Calu3 (cell line): ENCODE measurements around the gene RNF217. TPM values are rescaled to one million over a fixed set of nuclear protein-coding genes. Genes with fewer than 3 reads are reported as not detected.

Experiments used
- BruUV-seq: library from RNA; stranded (reverse); fragments of 400-500 nt; replicated peaks from 2 replicates; lab custom pipeline; 2021; lab: Mats Ljungman, UMichigan
- CTCF ChIA-PET: fragments of 300-600 bp; sonication (Branson Sonifier 250); formaldehyde crosslinking; loops from one replicate; lab custom pipeline; 2022; ENCODE audit warnings: antibody characterized with exemption; lab: Charles Lee
- DNase-seq: peaks from one replicate; pipeline ENCODE4 v3.0.0; 2022
- H3K27ac Mint-ChIP-seq: one replicate; pipeline ENCODE4 v1.8.0; 2022; ENCODE audit warnings: mixed read lengths; ENCODE audit not compliant: unreplicated experiment
- H3K27me3 Mint-ChIP-seq: one replicate; pipeline ENCODE4 v1.8.0; 2022; ENCODE audit warnings: mixed read lengths; ENCODE audit not compliant: unreplicated experiment
- H3K36me3 Mint-ChIP-seq: one replicate; pipeline ENCODE4 v1.8.0; 2022; ENCODE audit warnings: mild to moderate bottlenecking, moderate library complexity, mixed read lengths; ENCODE audit not compliant: insufficient read depth, unreplicated experiment
- H3K4me1 Mint-ChIP-seq: one replicate; pipeline ENCODE4 v1.8.0; 2022; ENCODE audit warnings: mild to moderate bottlenecking, low read depth, mixed read lengths; ENCODE audit not compliant: unreplicated experiment
- H3K4me3 Mint-ChIP-seq: one replicate; pipeline ENCODE4 v1.8.0; 2022; ENCODE audit warnings: mild to moderate bottlenecking, low read depth, moderate library complexity, mixed read lengths; ENCODE audit not compliant: unreplicated experiment
- H3K9me3 Mint-ChIP-seq: one replicate; pipeline ENCODE4 v1.8.0; 2022; ENCODE audit warnings: low read depth, mixed read lengths; ENCODE audit not compliant: unreplicated experiment
- intact Hi-C: fragments of 100-400 bp; cut with micrococcal nuclease; formaldehyde crosslinking; loops from one replicate; pipeline ENCODE4 v1.10.0; 2022; ENCODE audit not compliant: unreplicated experiment
- total RNA-seq: library from RNA; stranded (reverse); gene quantifications from 2 replicates; pipeline ENCODE4 v1.2.3, GENCODE V29; 2022
- TF ChIP-seq, protein P1 (sequence below): fragments of 200-600 bp; IDR thresholded peaks from one replicate; pipeline ENCODE4 v1.8.0; 2022; ENCODE audit warnings: antibody characterized with exemption; ENCODE audit not compliant: unreplicated experiment

Gene RNF217
- total RNA-seq, 1 experiment from 2014 or later: 15.4 TPM

DNA sequence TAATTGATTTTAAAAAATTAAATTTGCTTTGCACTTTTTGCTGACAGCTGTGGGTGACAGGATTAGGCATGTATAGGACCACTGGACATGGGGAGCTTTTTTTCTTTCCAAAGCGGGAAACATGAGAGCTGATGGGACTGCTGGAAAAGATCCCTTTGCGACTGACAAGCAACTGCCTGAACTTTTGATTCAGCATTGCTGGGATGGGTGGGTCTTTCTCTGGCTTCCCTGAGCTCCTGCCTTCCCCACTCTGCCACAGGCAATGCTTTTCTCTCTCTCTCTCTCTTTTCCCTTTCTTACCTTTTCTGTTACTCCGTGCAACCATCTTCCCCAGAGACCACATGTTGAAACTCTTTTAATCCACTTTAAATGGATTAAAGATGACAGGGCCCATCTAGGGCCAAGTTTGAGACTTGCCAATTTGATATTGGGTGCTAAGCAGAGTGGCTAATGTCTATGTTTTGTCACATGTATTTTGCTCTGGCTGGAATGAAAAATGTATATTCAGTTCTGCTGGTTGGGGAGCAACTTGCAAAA lies 157.9 kb downstream of the RNF217 start:
- Mint-ChIP-seq H3K9me3 (no peaks in the 10 kb centered on the region), H3K4me1 (no peaks in the 10 kb centered on the region), H3K36me3 (no peaks in the 10 kb centered on the region), H3K27me3 (no peaks in the 10 kb centered on the region), H3K27ac (no peak overlapping the region), H3K4me3 (no peak overlapping the region)
- intact Hi-C loops: no loop called here
- no peak for DNase-seq
- TF ChIP-seq, protein P1, sequence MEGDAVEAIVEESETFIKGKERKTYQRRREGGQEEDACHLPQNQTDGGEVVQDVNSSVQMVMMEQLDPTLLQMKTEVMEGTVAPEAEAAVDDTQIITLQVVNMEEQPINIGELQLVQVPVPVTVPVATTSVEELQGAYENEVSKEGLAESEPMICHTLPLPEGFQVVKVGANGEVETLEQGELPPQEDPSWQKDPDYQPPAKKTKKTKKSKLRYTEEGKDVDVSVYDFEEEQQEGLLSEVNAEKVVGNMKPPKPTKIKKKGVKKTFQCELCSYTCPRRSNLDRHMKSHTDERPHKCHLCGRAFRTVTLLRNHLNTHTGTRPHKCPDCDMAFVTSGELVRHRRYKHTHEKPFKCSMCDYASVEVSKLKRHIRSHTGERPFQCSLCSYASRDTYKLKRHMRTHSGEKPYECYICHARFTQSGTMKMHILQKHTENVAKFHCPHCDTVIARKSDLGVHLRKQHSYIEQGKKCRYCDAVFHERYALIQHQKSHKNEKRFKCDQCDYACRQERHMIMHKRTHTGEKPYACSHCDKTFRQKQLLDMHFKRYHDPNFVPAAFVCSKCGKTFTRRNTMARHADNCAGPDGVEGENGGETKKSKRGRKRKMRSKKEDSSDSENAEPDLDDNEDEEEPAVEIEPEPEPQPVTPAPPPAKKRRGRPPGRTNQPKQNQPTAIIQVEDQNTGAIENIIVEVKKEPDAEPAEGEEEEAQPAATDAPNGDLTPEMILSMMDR: no peak
- BruUV-seq: no TSS peak
- CTCF ChIA-PET: no interaction called here

DNA sequence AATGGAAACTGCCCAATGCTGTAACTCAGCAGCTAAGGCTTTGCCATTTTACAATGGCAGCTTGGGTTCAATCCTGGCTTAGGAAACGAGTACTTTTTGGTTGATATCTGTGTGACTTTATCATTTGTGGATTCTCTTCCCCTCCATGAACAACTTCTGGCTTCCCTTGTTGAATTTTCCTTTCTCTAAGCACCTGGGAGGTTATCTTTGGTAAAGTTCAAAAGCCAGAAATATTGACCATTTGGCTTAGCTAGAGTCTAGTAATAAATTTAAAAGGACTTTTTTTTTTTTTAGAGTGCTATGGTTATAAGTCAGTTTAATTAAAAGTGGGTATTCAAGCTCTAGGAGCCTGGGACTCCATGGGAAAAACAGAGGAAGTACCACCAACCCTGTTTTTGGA lies 159.7 kb downstream of the RNF217 start:
- Mint-ChIP-seq H3K9me3 (no peaks in the 10 kb centered on the region), H3K27ac (no peak overlapping the region), H3K27me3 (no peaks in the 10 kb centered on the region), H3K4me1 (no peaks in the 10 kb centered on the region), H3K4me3 (no peak overlapping the region), H3K36me3 (no peaks in the 10 kb centered on the region)
- TF ChIP-seq, protein P1: no peak
- intact Hi-C loops: no loop called here
- BruUV-seq: no TSS peak
- CTCF ChIA-PET: no interaction called here
- no peak for DNase-seq

DNA sequence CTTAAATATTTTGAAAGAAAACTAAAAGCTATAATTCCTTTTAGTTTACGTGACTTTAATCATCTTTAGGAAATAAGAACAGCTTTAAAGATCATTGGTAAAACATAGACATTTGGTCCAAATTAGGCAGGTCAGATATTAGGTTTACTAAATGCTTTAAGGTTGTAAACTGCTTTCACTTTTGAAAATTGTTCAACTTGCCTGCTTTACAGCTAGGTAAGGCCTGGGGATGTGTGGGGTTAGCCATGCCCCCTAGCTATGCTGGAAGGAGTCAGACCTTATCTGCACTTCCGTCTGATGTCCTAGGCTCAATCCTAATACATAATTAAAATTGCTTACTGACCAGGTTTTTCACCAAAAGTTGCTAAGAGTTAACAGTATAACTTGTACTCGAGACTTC lies 160.8 kb downstream of the RNF217 start:
- no peaks in the 10 kb centered on the region for H3K27me3 Mint-ChIP-seq
- CTCF ChIA-PET: interaction anchor here (0.6 kb wide), 1 partner anchor 79 kb away, joined by 4 read pairs; no protein-coding TSS in a partner anchor
- no peaks in the 10 kb centered on the region for H3K36me3 Mint-ChIP-seq
- H3K27ac Mint-ChIP-seq: no peak overlapping the region
- H3K4me3 Mint-ChIP-seq: no peak overlapping the region
- BruUV-seq: no TSS peak
- intact Hi-C loops: no loop called here
- no peaks in the 10 kb centered on the region for H3K4me1 Mint-ChIP-seq
- H3K9me3 Mint-ChIP-seq: no peaks in the 10 kb centered on the region
- DNase-seq: no peak
- TF ChIP-seq, protein P1: no peak

- no peak overlapping the region for H3K27ac Mint-ChIP-seq
- no peak for DNase-seq
- H3K4me3 Mint-ChIP-seq: no peak overlapping the region
- no peaks in the 10 kb centered on the region for H3K4me1 Mint-ChIP-seq
- CTCF ChIA-PET: no interaction called here
- H3K36me3 Mint-ChIP-seq: no peaks in the 10 kb centered on the region
- TF ChIP-seq, protein P1: no peak
- BruUV-seq: no TSS peak
- H3K9me3 Mint-ChIP-seq: no peaks in the 10 kb centered on the region
- no peaks in the 10 kb centered on the region for H3K27me3 Mint-ChIP-seq
- intact Hi-C loops: no loop called here
These were observed 161.3 kb downstream of the RNF217 start for GRCh38 chr6:125123468-125124048.
